Esophagus muscularis mucosa (tissue), 4 donors: ENCODE measurements around the gene MAGI1. TPM values are rescaled to one million over a fixed set of nuclear protein-coding genes. Genes with fewer than 3 reads are reported as not detected.
A peak's percentile ranks its signal among the peaks of the same experiment; 100 is the strongest.

ENCODE experiments used
- DNase-seq: peaks from one replicate; pipeline ENCODE4 v3.0.0-alpha.2; 2017; ENCODE audit errors: extremely low spot score
- H3K27ac ChIP-seq, 4 donors: fragments of 200-600 bp; sonication (generic); replicated peaks in 1 of 4; 1 replicate in 3 of 4; 2 replicates in 1 of 4; pipeline ENCODE4 v1.5.1; 2016 to 2019; ENCODE audit warnings: mild to moderate bottlenecking in 1 of 4
- H3K27me3 ChIP-seq, 4 donors: fragments of 200-600 bp; sonication (generic); one replicate each; pipeline versions ENCODE4 v1.5.1 to v1.6.0; 2016 to 2019
- H3K36me3 ChIP-seq, 4 donors: fragments of 200-600 bp; sonication (generic); one replicate each; pipeline ENCODE4 v1.5.1; 2016 to 2019
- H3K4me1 ChIP-seq, 4 donors: fragments of 200-600 bp; sonication (generic); one replicate each; pipeline ENCODE4 v1.5.1; 2016 to 2019
- H3K4me3 ChIP-seq, 4 donors: fragments of 200-600 bp; sonication (generic); 1 replicate in 2 of 4; 2 replicates in 2 of 4; pipeline ENCODE4 v1.5.1; 2016 to 2019; ENCODE audit warnings: mild to moderate bottlenecking in 4 of 4, moderate library complexity in 1 of 4
- H3K9me3 ChIP-seq, 4 donors: fragments of 200-600 bp; sonication (generic); 1 replicate in 3 of 4; 2 replicates in 1 of 4; pipeline ENCODE4 v1.5.1; 2016 to 2019
- EP300 ChIP-seq: sonication (generic); formaldehyde crosslinking; IDR thresholded peaks from one replicate; pipeline ENCODE4 v1.6.1; 2017; ENCODE audit warnings: antibody characterized with exemption
- POLR2A ChIP-seq: fragments of 450-650 bp; IDR thresholded peaks from one replicate; pipeline ENCODE4 v1.6.1; 2017; ENCODE audit warnings: antibody characterized with exemption, moderate library complexity, mild to moderate bottlenecking, low read depth
- POLR2AphosphoS5 ChIP-seq, 2 donors: sonication (generic); formaldehyde crosslinking; IDR thresholded peaks; one replicate each; pipeline ENCODE4 v1.6.1; 2017; ENCODE audit warnings: antibody characterized with exemption in 2 of 2
- WGBS: methylation state at CpG from one replicate; pipeline ENCODE4 v1.1.5; 2018; 5-methylcytosine and 5-hydroxymethylcytosine counted together
- intact Hi-C: fragments of 100-400 bp; cut with DNase I; formaldehyde crosslinking; loops from one replicate; pipeline ENCODE4 v1.15.1; 2023
- total RNA-seq, 4 donors: library from RNA; depleted of rRNA; stranded (reverse); fragments of >200 nt; gene quantifications; one replicate each; pipeline versions ENCODE4 v1.1.0 to v1.2.1, GENCODE V29; 2016
- TF ChIP-seq, protein P1 (sequence below), 3 experiments: fragments of 200-600 bp in 2 of 3; fragments of 450-650 bp in 1 of 3; sonication (generic) in 2 of 3; IDR thresholded peaks; one replicate each; pipeline ENCODE4 v1.5.1; 2017 to 2019; ENCODE audit warnings: antibody characterized with exemption in 3 of 3, mild to moderate bottlenecking in 2 of 3, moderate library complexity in 1 of 3

Gene MAGI1
- total RNA-seq, 4 donors from 2014 or later, result 17.1 to 35.1 (median 25.2) TPM

GRCh38 chr3:65356331-65357248 lies 682.1 kb downstream of the MAGI1 start:
- Histone ChIP-seq H3K4me3 (peak overlapping the region; percentile 28 to 43 (median 29)), H3K4me1 (peaks cover 0 to 9% (median 5%) of the 10 kb centered on the region in 4 donors), H3K27ac (no peak overlapping the region), H3K9me3 (no peaks in the 10 kb centered on the region), H3K36me3 (peaks cover 7 to 37% (median 20%) of the 10 kb centered on the region in 4 donors), H3K27me3 (no peaks in the 10 kb centered on the region)
- intact Hi-C loops, result no loop called here
- 66% methylated on average over 69 of the region's 74 CpGs for WGBS
- DNase-seq, result no peak
- no peak for TF ChIP-seq POLR2A
- TF ChIP-seq EP300, result no peak
- TF ChIP-seq, protein P1, sequence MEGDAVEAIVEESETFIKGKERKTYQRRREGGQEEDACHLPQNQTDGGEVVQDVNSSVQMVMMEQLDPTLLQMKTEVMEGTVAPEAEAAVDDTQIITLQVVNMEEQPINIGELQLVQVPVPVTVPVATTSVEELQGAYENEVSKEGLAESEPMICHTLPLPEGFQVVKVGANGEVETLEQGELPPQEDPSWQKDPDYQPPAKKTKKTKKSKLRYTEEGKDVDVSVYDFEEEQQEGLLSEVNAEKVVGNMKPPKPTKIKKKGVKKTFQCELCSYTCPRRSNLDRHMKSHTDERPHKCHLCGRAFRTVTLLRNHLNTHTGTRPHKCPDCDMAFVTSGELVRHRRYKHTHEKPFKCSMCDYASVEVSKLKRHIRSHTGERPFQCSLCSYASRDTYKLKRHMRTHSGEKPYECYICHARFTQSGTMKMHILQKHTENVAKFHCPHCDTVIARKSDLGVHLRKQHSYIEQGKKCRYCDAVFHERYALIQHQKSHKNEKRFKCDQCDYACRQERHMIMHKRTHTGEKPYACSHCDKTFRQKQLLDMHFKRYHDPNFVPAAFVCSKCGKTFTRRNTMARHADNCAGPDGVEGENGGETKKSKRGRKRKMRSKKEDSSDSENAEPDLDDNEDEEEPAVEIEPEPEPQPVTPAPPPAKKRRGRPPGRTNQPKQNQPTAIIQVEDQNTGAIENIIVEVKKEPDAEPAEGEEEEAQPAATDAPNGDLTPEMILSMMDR (IDR thresholded peaks at IDR 0.05), result no peak
- no peak for TF ChIP-seq POLR2AphosphoS5 (IDR thresholded peaks at IDR 0.05)

DNA sequence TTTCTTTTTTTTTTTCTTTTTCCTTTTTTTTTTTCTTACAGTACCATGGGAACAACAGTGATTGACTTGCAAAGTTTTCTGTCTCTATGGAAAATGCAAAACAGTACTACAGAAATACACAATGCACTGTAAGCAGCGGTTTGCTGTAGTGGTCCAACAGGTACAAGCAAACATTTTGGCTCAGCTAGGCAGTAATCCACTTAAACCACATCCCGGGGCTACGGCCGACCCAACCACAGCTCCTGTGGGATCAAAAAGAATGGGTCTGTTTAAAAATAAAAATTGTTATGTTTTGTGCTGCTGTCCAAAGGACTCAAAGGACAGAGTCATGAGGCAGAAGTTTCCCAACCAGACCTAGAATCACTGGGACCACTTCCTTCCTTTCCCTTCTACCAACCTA lies 683.8 kb downstream of the MAGI1 start:
- WGBS, result 84% methylated on average over 4 of the region's 4 CpGs
- Histone ChIP-seq H3K27me3 (no peaks in the 10 kb centered on the region), H3K27ac (no peak overlapping the region), H3K36me3 (peaks cover 7 to 23% (median 13%) of the 10 kb centered on the region in 4 donors), H3K4me1 (peaks cover 0 to 9% (median 5%) of the 10 kb centered on the region in 4 donors), H3K9me3 (no peaks in the 10 kb centered on the region), H3K4me3 (no peak overlapping the region)
- TF ChIP-seq EP300 (no peak), POLR2AphosphoS5 (IDR thresholded peaks at IDR 0.05) (no peak), POLR2A (no peak)
- TF ChIP-seq, protein P1 (IDR thresholded peaks at IDR 0.05), result no peak
- no peak for DNase-seq
- intact Hi-C loops, result loop anchor here (5.0 kb wide), 1 partner anchor 623 kb away; no protein-coding TSS in a partner anchor

- Histone ChIP-seq H3K9me3 (no peaks in the 10 kb centered on the region), H3K27ac (no peak overlapping the region), H3K4me1 (peaks cover 0 to 9% (median 5%) of the 10 kb centered on the region in 4 donors), H3K4me3 (no peak overlapping the region), H3K36me3 (peaks cover 7 to 9% (median 9%) of the 10 kb centered on the region in 4 donors), H3K27me3 (no peaks in the 10 kb centered on the region)
- no peak for DNase-seq
- 34% methylated on average over 2 of the region's 2 CpGs for WGBS
- TF ChIP-seq POLR2AphosphoS5 (IDR thresholded peaks at IDR 0.05), result no peak
- TF ChIP-seq, protein P1 (IDR thresholded peaks at IDR 0.05), result no peak
- TF ChIP-seq POLR2A, result no peak
- intact Hi-C loops, result loop anchor here (5.0 kb wide), 1 partner anchor 621 kb away; no protein-coding TSS in a partner anchor
Measured at GRCh38 chr3:65352951-65353350, 685.8 kb downstream of the MAGI1 start.

- DNase-seq, result no peak
- no peak overlapping the region for H3K4me3 ChIP-seq
- peaks cover 0 to 9% (median 5%) of the 10 kb centered on the region in 4 donors for H3K4me1 ChIP-seq
- intact Hi-C loops, result loop anchor here (5.0 kb wide), 1 partner anchor 619 kb away; no protein-coding TSS in a partner anchor
- no peaks in the 10 kb centered on the region for H3K27me3 ChIP-seq
- 84% methylated on average over 4 of the region's 4 CpGs for WGBS
- no peaks in the 10 kb centered on the region for H3K9me3 ChIP-seq
- peaks cover 6 to 8% (median 6%) of the 10 kb centered on the region in 4 donors for H3K36me3 ChIP-seq
- H3K27ac ChIP-seq, result no peak overlapping the region
- TF ChIP-seq EP300, result no peak
- TF ChIP-seq, protein P1 (IDR thresholded peaks at IDR 0.05), result no peak
- no peak for TF ChIP-seq POLR2AphosphoS5 (IDR thresholded peaks at IDR 0.05)
- no peak for TF ChIP-seq POLR2A
Measured at GRCh38 chr3:65351753-65352152, 687.0 kb downstream of the MAGI1 start.
